ENCODE results near the gene PSMB9.

DNA sequence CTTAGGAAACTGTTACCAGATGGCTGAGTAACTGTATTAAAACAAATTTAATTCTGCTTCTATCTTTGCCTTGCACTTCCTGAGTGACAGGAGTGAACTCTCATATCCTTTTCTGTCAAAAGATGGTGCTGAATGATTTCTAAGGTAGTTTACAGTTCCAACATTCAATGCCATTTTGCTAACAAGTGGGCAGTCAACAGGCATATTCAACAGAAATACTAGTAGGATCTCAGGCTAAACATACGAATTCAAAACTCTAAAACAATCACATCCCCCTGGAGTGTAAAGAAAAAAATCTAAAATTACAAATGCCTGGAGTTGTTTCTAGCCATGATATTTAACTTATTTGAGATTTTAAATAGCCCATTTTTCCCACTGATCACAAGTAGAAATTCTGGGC lies 6.7 kb downstream of the PSMB9 start:
- TF ChIP-seq SUZ12 (IDR thresholded peaks at IDR 0.05; ENCODE audit: extremely low read depth, insufficient read depth, insufficient read length) (no peak), YY1 (IDR thresholded peaks at IDR 0.05; ENCODE audit: insufficient read depth, insufficient read length) (no peak)
